BJ (cell line): ENCODE measurements around the gene TBC1D22B. TPM values are rescaled to one million over a fixed set of nuclear protein-coding genes. Genes with fewer than 3 reads are reported as not detected.

Experiments
- CTCF ChIA-PET: fragments of 350-600 bp; formaldehyde crosslinking; extraction: SDS; loops from one replicate; lab custom pipeline; 2021; ENCODE audit warnings: antibody characterized with exemption, inconsistent platforms; lab: Yijun Ruan, JAX
- POLR2A ChIA-PET: fragments of 300-600 bp; sonication (Branson Sonifier 250); formaldehyde crosslinking; extraction: SDS; loops from one replicate; lab custom pipeline; 2021; ENCODE audit warnings: antibody characterized with exemption; lab: Charles Lee
- DNase-seq: peaks from one replicate; pipeline ENCODE4 v3.0.0-alpha.2; 2011; ENCODE audit warnings: low read depth
- H3K27me3 ChIP-seq: 2 replicates; pipeline ENCODE4 v1.6.0; 2011; ENCODE audit warnings: low read length; ENCODE audit not compliant: control insufficient read depth, insufficient read depth
- H3K36me3 ChIP-seq: 2 replicates; pipeline ENCODE4 v1.5.1; 2011; ENCODE audit warnings: low read length; ENCODE audit not compliant: control insufficient read depth, insufficient read depth
- H3K4me3 ChIP-seq: 2 replicates; pipeline ENCODE4 v1.5.1; 2011; ENCODE audit warnings: low read depth, mild to moderate bottlenecking, control low read depth, low read length
- CTCF ChIP-seq: IDR thresholded peaks from 2 replicates; pipeline ENCODE4 v1.5.1; 2011; ENCODE audit warnings: low read depth, mild to moderate bottlenecking, control low read depth, inconsistent platforms, low read length, moderate library complexity; ENCODE audit not compliant: insufficient read depth
- polyA plus RNA-seq: library from polyadenylated mRNA; depleted of rRNA; stranded (reverse); fragments of >200 nt; gene quantifications from 2 replicates; pipeline ENCODE4 v1.2.3, GENCODE V29; 2011

TBC1D22B gene
- polyA plus RNA-seq, 1 experiment, result 5.5 TPM

GRCh38 chr6:37258405-37259105, 983 bp downstream of the TBC1D22B start:
- TF ChIP-seq CTCF, result no peak
- ChIA-PET POLR2A (no interaction called here), CTCF (interaction anchor here (0.7 to 1.0 kb wide), 3 partner anchors 15 to 48 kb away, joined by 3 to 4 read pairs (median 4); no protein-coding TSS in a partner anchor)
- no peak for DNase-seq
- Histone ChIP-seq H3K27me3 (no peaks in the 10 kb centered on the region), H3K36me3 (no peaks in the 10 kb centered on the region), H3K4me3 (peak overlapping the region; percentile 82)

- TF ChIP-seq CTCF, result no peak
- Histone ChIP-seq H3K27me3 (no peaks in the 10 kb centered on the region), H3K36me3 (no peaks in the 10 kb centered on the region), H3K4me3 (no peak overlapping the region)
- ChIA-PET CTCF (interaction anchor here (0.7 to 0.8 kb wide), 2 partner anchors 29 to 49 kb away, joined by 3 to 4 read pairs; no protein-coding TSS in a partner anchor), POLR2A (no interaction called here)
- no peak for DNase-seq
Measured at GRCh38 chr6:37259191-37259590, 1.6 kb downstream of the TBC1D22B start.

GRCh38 chr6:37260040-37260439, 2.5 kb downstream of the TBC1D22B start:
- Histone ChIP-seq H3K4me3 (no peak overlapping the region), H3K36me3 (no peaks in the 10 kb centered on the region), H3K27me3 (no peaks in the 10 kb centered on the region)
- TF ChIP-seq CTCF, result no peak
- no peak for DNase-seq
- POLR2A ChIA-PET, result no interaction called here
- CTCF ChIA-PET, result interaction anchor here (0.9 kb wide), 1 partner anchor 20 kb away, joined by 3 read pairs; no protein-coding TSS in a partner anchor

GRCh38 chr6:37260444-37260843, 2.9 kb downstream of the TBC1D22B start:
- Histone ChIP-seq H3K4me3 (no peak overlapping the region), H3K36me3 (no peaks in the 10 kb centered on the region), H3K27me3 (no peaks in the 10 kb centered on the region)
- no peak for DNase-seq
- ChIA-PET CTCF (interaction anchor here (0.9 kb wide), 1 partner anchor 20 kb away, joined by 3 read pairs; no protein-coding TSS in a partner anchor), POLR2A (no interaction called here)
- TF ChIP-seq CTCF, result no peak

GRCh38 chr6:37261198-37261597, 3.6 kb downstream of the TBC1D22B start:
- no peak for DNase-seq
- CTCF ChIA-PET, result no interaction called here
- Histone ChIP-seq H3K4me3 (no peak overlapping the region), H3K36me3 (no peaks in the 10 kb centered on the region), H3K27me3 (no peaks in the 10 kb centered on the region)
- TF ChIP-seq CTCF, result no peak
- POLR2A ChIA-PET, result interaction anchor here (0.6 kb wide), 1 partner anchor 364 kb away, joined by 13 read pairs; no protein-coding TSS in a partner anchor
